Panc1 (cell line): ENCODE measurements around the gene HOXA10. TPM values are rescaled to one million over a fixed set of nuclear protein-coding genes. Genes with fewer than 3 reads are reported as not detected.

Experiments used
- ATAC-seq: fragments of 200-7000 bp; cut with Tn5 transposase; 2 replicates; pipeline ENCODE4 v1.9.1; 2020; ENCODE audit warnings: mild to moderate bottlenecking, moderate library complexity
- BruUV-seq: library from RNA; stranded (reverse); fragments of 400-500 nt; replicated peaks from 2 replicates; lab custom pipeline; 2021; lab: Mats Ljungman, UMichigan
- CTCF ChIA-PET: fragments of 300-600 bp; sonication (Branson Sonifier 250); formaldehyde crosslinking; loops from one replicate; lab custom pipeline; 2022; ENCODE audit warnings: antibody characterized with exemption; lab: Charles Lee
- POLR2A ChIA-PET: fragments of 300-600 bp; sonication (Branson Sonifier 250); formaldehyde crosslinking; loops from one replicate; lab custom pipeline; 2022; ENCODE audit warnings: antibody characterized with exemption; lab: Charles Lee
- DNase-seq: peaks from one replicate; pipeline ENCODE4 v3.0.0-alpha.2; 2010; ENCODE audit warnings: low read depth, low spot score
- H3K27ac ChIP-seq: 2 replicates; pipeline ENCODE4 v1.5.1; 2011; ENCODE audit warnings: mild to moderate bottlenecking, low read length, inconsistent platforms
- H3K27me3 ChIP-seq: fragments of 200-500 bp; sonication (Bioruptor generic); 2 replicates; pipeline ENCODE4 v1.6.0; 2014; ENCODE audit warnings: low read length, inconsistent platforms; ENCODE audit not compliant: control insufficient read depth, insufficient read depth
- H3K36me3 ChIP-seq: fragments of 200-500 bp; sonication (Bioruptor generic); 2 replicates; pipeline ENCODE4 v1.5.1; 2014; ENCODE audit warnings: inconsistent platforms, mild to moderate bottlenecking, low read length, moderate library complexity; ENCODE audit not compliant: control insufficient read depth, insufficient read depth
- H3K4me1 ChIP-seq: 2 replicates; pipeline ENCODE4 v1.5.1; 2011; ENCODE audit warnings: inconsistent platforms, mild to moderate bottlenecking, low read length, moderate library complexity; ENCODE audit not compliant: control insufficient read depth, insufficient read depth
- H3K4me3 ChIP-seq, 2 experiments: 2 replicates each; pipeline ENCODE4 v1.5.1; 2011 to 2012; ENCODE audit warnings: low read depth in 2 of 2, low read length in 2 of 2, mild to moderate bottlenecking in 2 of 2, inconsistent platforms in 1 of 2, moderate library complexity in 1 of 2
- H3K9me3 ChIP-seq: fragments of 200-500 bp; sonication (Bioruptor generic); 2 replicates; pipeline ENCODE4 v1.5.1; 2014; ENCODE audit warnings: low read depth, mild to moderate bottlenecking, inconsistent platforms, low read length, moderate library complexity; ENCODE audit not compliant: control insufficient read depth, insufficient read depth
- CTCF ChIP-seq: fragments of 450-650 bp; IDR thresholded peaks from 2 replicates; pipeline ENCODE4 v1.5.1; 2017; ENCODE audit warnings: mild to moderate bottlenecking
- POLR2AphosphoS5 ChIP-seq: IDR thresholded peaks from 2 replicates; pipeline ENCODE4 v1.6.1; 2012; ENCODE audit warnings: mild to moderate bottlenecking, low read depth, low read length, moderate library complexity
- REST ChIP-seq, 2 experiments: IDR thresholded peaks; 2 replicates each; pipeline ENCODE4 v1.6.1; 2011 to 2012; ENCODE audit warnings: low read depth in 2 of 2, control low read depth in 1 of 2, low read length in 1 of 2, mild to moderate bottlenecking in 1 of 2, moderate library complexity in 1 of 2; ENCODE audit not compliant: insufficient read depth in 1 of 2
- SIN3A ChIP-seq: IDR thresholded peaks from 2 replicates; pipeline ENCODE4 v1.6.1; 2012; ENCODE audit warnings: low read depth, mild to moderate bottlenecking, low read length, moderate library complexity, borderline replicate concordance; ENCODE audit not compliant: insufficient read depth
- TCF7L2 ChIP-seq: IDR thresholded peaks from 2 replicates; pipeline ENCODE4 v1.6.1; 2011; ENCODE audit warnings: mild to moderate bottlenecking, low read depth, low read length, inconsistent platforms
- in situ Hi-C: cut with HindIII; loops from 2 replicates; pipeline ENCODE4 v1.10.0; 2016; ENCODE audit warnings: low sequenced_read_pairs, low pct_unique_long_range_greater_than_20kb
- intact Hi-C: fragments of 100-400 bp; cut with micrococcal nuclease; formaldehyde crosslinking; loops from one replicate; pipeline ENCODE4 v1.10.0; 2022; ENCODE audit not compliant: unreplicated experiment
- total RNA-seq: library from RNA; stranded (reverse); gene quantifications from one replicate; pipeline ENCODE4 v1.2.1, GENCODE V29; 2021; ENCODE audit not compliant: unreplicated experiment

The HOXA10 gene
- total RNA-seq, 1 experiment from 2014 or later: 0.41 TPM

- no TSS peak for BruUV-seq
- no peak overlapping the region for H3K27ac ChIP-seq
- H3K4me3 ChIP-seq: no peak overlapping the region
- ChIA-PET CTCF (no interaction called here), POLR2A (no interaction called here)
- DNase-seq (no peak), ATAC-seq (no peak)
- no peaks in the 10 kb centered on the region for H3K36me3 ChIP-seq
- peaks cover 13% of the 10 kb centered on the region; the same call in 1 of the 2 replicates for H3K4me1 ChIP-seq
- H3K27me3 ChIP-seq: no peaks in the 10 kb centered on the region; the same call in 1 of the 2 replicates
- in situ Hi-C loops: no loop called here
- no peaks in the 10 kb centered on the region for H3K9me3 ChIP-seq
- intact Hi-C loops: no loop called here
- no peak for TF ChIP-seq POLR2AphosphoS5
- no peak for TF ChIP-seq TCF7L2
- TF ChIP-seq REST (IDR thresholded peaks at IDR 0.05; ENCODE audit: insufficient read depth in 1 of 2, low read depth in 2 of 2, low read length in 1 of 2): no peak
- no peak for TF ChIP-seq SIN3A
- no peak for TF ChIP-seq CTCF
These were observed 30.8 kb upstream of the HOXA10 start for GRCh38 chr7:27204851-27205322.

GRCh38 chr7:27203964-27204594, 30.0 kb upstream of the HOXA10 start:
- Histone ChIP-seq H3K4me3 (no peak overlapping the region), H3K9me3 (no peaks in the 10 kb centered on the region), H3K36me3 (no peaks in the 10 kb centered on the region), H3K4me1 (peaks cover 13% of the 10 kb centered on the region; the same call in 1 of the 2 replicates), H3K27me3 (no peaks in the 10 kb centered on the region; the same call in 1 of the 2 replicates), H3K27ac (no peak overlapping the region)
- no TSS peak for BruUV-seq
- TF ChIP-seq CTCF (no peak), TCF7L2 (no peak), SIN3A (no peak), REST (IDR thresholded peaks at IDR 0.05; ENCODE audit: insufficient read depth in 1 of 2, low read depth in 2 of 2, low read length in 1 of 2) (no peak), POLR2AphosphoS5 (no peak)
- intact Hi-C loops (no loop called here), in situ Hi-C loops (no loop called here)
- DNase-seq: no peak
- ChIA-PET CTCF (no interaction called here), POLR2A (no interaction called here)
- no peak for ATAC-seq
